Activated T-cell treated with anti-CD3 and anti-CD28 coated beads, Interleukin-2, amount 50 U/mL, for 24 hours (primary cell): Measurements from ENCODE around the gene MYOZ3.

Experiments used
- DNase-seq: peaks from one replicate; pipeline ENCODE4 v3.0.0-alpha.2; 2020
- H3K27ac Mint-ChIP-seq: 2 replicates; pipeline ENCODE4 v1.8.0; 2020; ENCODE audit warnings: mild to moderate bottlenecking, mixed read lengths
- H3K27me3 Mint-ChIP-seq: 2 replicates; pipeline ENCODE4 v1.8.0; 2020; ENCODE audit warnings: mixed read lengths
- H3K36me3 Mint-ChIP-seq: 2 replicates; pipeline ENCODE4 v1.8.0; 2020; ENCODE audit warnings: low read depth, mixed read lengths
- H3K4me1 Mint-ChIP-seq: 2 replicates; pipeline ENCODE4 v1.8.0; 2020; ENCODE audit warnings: low read depth, mixed read lengths
- H3K4me3 Mint-ChIP-seq: 2 replicates; pipeline ENCODE4 v1.8.0; 2020; ENCODE audit warnings: mild to moderate bottlenecking, moderate library complexity, mixed read lengths
- H3K9me3 Mint-ChIP-seq: 2 replicates; pipeline ENCODE4 v1.8.0; 2020; ENCODE audit warnings: mixed read lengths

The MYOZ3 gene

DNA sequence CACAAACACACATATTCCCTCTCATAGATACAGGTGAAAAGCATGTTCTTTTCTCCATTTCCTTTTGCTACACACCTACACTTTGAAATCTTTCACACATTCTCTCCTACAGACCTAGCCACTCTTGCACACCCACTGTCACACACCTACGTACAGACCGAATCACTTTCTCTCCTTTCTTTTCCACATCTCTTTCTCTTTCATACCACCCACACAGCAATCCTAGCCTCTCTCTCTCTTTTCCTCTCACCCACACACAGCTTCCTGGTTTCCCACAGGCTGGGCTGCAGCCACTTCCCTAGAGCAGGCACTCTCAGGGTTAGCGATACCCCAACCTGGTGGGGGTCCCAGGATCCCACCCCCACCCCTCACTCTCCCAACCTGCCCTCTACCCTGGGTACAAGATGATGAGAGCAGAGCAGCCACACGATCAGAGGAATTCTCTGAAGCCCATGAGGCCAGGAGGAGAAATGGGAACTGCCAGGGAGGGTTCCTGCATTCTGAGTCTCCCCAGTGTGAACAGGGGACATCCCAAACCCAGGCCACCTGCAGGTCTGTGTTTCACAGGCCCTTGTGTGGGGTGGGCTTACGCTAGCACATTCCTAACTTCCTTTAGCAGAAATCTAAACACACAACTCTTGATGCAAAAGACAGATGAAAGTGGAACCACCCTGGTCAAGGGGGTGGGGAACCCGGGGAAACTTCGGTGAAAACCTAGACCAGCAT is 37.7 kb upstream of the MYOZ3 start:
- H3K4me3 Mint-ChIP-seq: no peak overlapping the region
- peak; percentile 36 for DNase-seq
- no peaks in the 10 kb centered on the region for H3K9me3 Mint-ChIP-seq
- peaks cover 29% of the 10 kb centered on the region for H3K27me3 Mint-ChIP-seq
- peaks cover 25% of the 10 kb centered on the region for H3K4me1 Mint-ChIP-seq
- no peaks in the 10 kb centered on the region for H3K36me3 Mint-ChIP-seq
- H3K27ac Mint-ChIP-seq: no peak overlapping the region

DNA sequence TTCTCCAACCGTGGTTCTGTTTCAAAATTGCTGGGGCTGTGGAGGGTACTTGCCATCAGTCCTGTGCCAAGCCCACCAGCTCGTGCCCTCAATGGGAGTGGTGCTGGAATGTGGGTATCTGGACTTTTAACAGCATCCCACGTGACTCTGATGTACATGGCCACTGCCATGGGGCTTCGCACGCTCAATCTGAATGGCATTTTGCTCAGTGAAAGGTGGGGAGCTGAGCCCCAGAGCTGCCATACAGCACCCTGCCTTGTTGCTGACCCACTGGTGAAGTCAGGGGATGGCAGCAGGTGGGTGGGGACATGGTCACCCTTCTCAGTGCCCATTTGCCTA is 37.2 kb upstream of the MYOZ3 start:
- Mint-ChIP-seq H3K9me3 (no peaks in the 10 kb centered on the region), H3K27me3 (peaks cover 29% of the 10 kb centered on the region), H3K27ac (no peak overlapping the region), H3K4me1 (peaks cover 25% of the 10 kb centered on the region), H3K4me3 (peak overlapping the region; percentile 73), H3K36me3 (no peaks in the 10 kb centered on the region)
- peak; percentile 43 for DNase-seq

DNA sequence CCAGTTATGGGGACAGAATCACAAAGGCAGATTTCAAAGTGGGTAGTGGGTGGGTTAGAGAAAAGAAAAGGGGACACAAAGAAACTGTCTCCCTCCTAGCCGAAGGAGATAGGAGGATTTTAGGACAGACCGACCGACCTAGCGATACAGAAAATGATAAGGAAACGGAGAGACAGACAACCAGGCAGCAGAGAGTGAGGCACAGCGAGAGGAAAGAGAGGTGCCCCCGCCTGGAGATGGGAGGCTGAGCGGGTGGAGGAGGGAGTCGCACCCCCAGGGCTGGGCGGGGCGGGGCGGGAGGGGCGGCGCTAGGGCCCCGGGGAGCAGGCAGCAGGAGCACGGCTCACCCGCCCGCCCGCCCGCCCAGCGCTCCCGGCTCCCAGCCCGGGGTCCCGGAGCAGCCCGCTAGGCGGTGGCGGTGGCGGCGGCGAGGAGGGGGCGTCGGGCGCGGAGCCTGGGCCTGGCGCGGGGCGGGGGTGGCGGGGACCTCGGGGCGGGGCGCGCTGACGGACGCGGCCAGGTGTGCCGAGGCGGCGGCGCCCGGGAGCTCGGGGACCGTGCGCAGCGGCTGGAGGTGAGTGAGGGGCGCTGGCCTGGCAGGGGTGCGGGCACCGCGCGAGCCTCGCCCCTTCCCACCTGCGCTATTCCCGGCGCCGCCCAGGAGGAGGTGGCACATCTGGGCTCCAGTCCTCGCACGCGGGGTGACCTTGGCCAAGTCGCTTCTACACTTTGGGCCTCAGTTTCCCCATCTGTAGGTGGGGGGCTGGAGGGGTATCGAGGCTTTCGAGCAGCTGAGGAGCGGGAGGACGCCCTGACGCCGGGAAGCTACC is 36.5 kb upstream of the MYOZ3 start:
- Mint-ChIP-seq H3K4me1 (peaks cover 25% of the 10 kb centered on the region), H3K36me3 (no peaks in the 10 kb centered on the region), H3K9me3 (no peaks in the 10 kb centered on the region), H3K27me3 (peaks cover 29% of the 10 kb centered on the region), H3K4me3 (peak overlapping the region; percentile 73), H3K27ac (peak overlapping the region; percentile 73)
- DNase-seq: peak; percentile 52

DNA sequence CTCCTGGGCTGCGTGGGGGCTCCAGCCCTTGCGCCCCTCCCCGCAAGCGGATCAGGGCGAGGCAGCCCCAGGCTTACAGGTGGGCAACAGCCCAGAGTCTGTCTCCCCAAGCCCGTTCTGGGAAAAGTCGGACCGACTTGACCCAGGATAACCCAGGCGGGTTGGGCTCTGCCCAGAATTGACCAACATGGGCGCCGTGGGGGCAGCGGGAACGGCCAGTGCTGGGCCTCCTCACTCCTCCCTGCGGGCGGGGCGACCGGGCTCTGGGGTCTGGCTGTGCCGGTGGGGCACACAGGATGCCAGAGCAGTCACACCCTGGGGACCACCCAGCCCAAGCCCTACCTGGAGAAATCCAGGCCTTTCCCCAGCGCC is 35.9 kb upstream of the MYOZ3 start:
- H3K27me3 Mint-ChIP-seq: peaks cover 29% of the 10 kb centered on the region
- H3K4me1 Mint-ChIP-seq: peaks cover 25% of the 10 kb centered on the region
- DNase-seq: no peak
- H3K4me3 Mint-ChIP-seq: no peak overlapping the region
- H3K9me3 Mint-ChIP-seq: no peaks in the 10 kb centered on the region
- no peak overlapping the region for H3K27ac Mint-ChIP-seq
- no peaks in the 10 kb centered on the region for H3K36me3 Mint-ChIP-seq

DNA sequence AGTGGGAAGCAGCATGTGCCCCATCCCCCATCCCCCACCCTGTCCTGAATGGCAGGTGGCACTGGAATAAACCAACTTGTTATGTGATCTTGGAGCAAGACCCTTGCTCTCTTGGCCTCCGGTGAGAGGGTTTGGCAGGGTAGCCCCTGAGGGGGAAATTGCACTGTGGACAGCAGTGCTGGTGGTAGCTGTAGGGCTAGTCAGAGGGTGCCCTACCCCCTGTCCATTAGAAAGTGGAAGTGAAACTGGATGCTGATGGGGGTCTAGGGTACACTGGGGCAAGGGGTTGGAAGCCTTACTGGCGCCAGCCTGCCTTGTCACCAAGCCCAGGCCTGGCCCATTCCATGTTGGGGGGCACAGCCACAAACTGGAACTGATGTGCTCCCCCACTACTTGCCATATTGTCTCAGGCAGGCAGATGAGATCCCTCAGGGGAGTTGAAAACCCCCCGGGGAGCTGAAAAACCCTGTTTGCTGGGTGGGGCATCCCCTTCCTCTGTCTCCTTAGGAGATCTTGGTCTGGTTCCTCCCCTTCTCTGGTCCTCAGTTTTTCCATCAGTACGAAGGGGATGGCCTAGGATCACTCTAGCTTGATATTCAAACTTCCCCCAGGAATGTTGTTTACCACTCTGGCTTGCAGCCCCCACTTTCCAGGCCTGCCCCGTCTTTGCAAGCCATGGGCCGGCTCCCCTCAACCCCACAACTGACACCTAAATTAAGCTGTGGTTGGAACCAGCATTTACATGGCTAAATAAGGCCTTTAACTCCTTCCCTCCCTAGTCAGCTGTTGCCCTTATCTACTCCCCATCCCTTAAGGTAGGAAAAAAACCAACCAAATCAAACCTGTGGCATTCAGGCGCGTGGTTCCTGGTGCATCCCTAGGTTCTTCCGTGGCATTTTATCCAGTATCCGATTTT is 35.0 kb upstream of the MYOZ3 start:
- Mint-ChIP-seq H3K9me3 (no peaks in the 10 kb centered on the region), H3K27me3 (peaks cover 29% of the 10 kb centered on the region), H3K4me3 (no peak overlapping the region), H3K27ac (no peak overlapping the region), H3K36me3 (no peaks in the 10 kb centered on the region), H3K4me1 (peaks cover 25% of the 10 kb centered on the region)
- DNase-seq: no peak

DNA sequence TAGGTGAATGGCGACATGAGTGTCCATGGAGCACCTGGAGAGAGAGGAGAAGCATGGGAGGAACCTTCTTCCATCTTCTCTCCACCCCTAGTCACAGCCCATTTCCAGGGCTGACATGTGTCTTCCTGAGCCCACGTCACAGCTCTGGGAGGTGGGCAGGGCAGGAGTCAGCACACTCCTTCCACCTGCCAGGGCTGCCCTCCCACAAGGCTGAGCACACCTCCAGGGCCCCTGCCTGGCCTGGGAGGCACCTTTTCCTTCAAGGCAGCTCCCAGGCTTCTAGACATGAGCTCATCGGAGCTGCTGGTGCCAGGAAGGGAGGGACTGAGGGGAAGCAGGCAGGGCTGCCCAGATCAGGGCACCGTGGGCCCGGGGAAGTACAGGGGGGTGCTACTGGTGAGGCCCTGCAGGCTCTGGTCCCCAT is 34.2 kb upstream of the MYOZ3 start:
- no peak for DNase-seq
- Mint-ChIP-seq H3K36me3 (no peaks in the 10 kb centered on the region), H3K9me3 (no peaks in the 10 kb centered on the region), H3K4me1 (peaks cover 25% of the 10 kb centered on the region), H3K27me3 (peaks cover 29% of the 10 kb centered on the region), H3K27ac (no peak overlapping the region), H3K4me3 (no peak overlapping the region)

DNA sequence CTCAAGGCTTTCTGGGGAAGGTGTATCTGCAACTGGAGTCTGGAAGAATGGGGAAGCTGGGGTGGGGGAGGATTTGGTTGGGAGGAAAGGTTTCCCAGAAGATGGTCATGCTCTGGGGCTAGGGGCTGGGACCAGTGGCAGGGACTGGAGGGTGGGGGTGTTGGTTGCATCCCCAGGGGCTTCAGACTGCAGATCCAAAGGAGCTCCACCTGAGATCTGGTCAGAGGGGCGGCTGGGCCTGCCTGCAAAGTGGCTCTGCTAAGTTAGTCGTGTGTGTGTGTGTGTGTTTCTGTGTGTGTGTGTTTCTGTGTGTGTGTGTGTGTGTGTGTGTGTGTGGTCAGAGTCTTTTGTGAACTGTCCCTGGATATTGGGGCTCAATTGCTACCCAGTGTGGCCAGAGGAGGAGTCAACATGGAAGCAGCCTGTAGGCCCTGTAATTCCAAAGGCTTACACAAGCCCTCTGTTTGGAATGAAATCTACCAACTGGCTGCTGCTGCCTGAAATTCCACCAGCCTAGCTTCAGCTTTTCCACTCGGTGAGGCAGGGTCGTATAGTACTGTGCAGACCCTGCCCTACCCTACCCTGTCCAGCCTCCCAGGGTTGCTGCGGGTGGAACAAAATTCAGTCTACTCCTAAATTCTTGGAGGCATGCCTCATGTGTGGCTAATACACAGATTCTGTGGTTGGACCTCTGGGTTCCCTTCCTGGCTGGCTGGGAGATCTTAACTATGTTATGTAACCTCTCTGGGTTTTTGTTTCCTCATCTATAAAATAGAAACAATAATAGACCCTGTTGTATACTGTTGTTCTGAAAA is 33.1 kb upstream of the MYOZ3 start:
- Mint-ChIP-seq H3K36me3 (no peaks in the 10 kb centered on the region), H3K4me3 (no peak overlapping the region), H3K9me3 (no peaks in the 10 kb centered on the region), H3K4me1 (peaks cover 18% of the 10 kb centered on the region), H3K27ac (no peak overlapping the region), H3K27me3 (peaks cover 29% of the 10 kb centered on the region)
- DNase-seq: no peak

DNA sequence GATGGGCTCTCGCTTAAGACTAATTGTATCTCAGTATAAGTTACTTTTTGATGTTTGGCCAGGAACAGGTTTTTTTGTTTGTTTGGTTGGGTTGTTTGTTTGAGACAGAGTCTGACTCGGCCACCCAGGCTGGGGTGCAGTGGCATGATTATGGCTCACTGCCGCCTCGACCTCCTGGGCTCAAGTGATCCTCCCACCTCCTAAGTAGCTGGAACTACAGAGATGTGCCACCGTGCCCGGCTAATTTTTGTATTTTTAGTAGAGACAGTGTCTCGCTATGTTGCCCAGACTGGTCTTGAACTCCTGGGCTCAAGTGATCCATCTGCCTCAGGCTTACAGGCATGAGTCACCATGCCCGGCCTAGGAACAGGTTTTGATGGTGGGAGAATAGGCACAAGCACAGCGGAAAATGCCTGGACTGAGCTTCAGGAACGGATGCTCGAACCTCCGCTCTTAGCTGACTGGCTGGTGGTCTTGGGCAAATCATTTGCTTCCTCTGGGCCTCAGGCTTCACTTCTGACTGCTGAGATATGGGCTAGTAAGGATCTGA is 32.0 kb upstream of the MYOZ3 start:
- Mint-ChIP-seq H3K4me1 (peaks cover 7% of the 10 kb centered on the region), H3K4me3 (no peak overlapping the region), H3K9me3 (no peaks in the 10 kb centered on the region), H3K27ac (no peak overlapping the region), H3K27me3 (peaks cover 26% of the 10 kb centered on the region), H3K36me3 (no peaks in the 10 kb centered on the region)
- no peak for DNase-seq

DNA sequence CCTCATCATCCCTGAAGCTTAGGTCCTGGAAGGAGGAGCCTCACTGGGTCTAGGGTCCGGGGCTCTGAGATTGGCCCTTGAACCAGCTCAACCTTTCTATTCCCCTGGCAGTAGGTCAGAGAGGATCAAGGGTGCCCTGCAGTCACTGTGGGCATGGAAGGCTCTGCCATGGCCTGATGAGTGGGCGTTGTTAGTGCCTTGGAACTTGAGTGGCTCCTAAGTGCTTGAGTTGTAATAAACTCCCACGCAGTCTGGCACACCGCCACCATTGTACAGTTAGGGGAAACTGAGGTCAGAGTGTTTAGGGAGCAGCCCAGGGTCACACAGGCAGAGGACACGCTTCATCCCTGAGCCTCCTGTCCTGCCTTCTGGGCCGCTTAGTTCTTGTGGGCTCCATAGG is 31.0 kb upstream of the MYOZ3 start:
- H3K9me3 Mint-ChIP-seq: no peaks in the 10 kb centered on the region
- H3K27me3 Mint-ChIP-seq: peaks cover 21% of the 10 kb centered on the region
- DNase-seq: no peak
- no peak overlapping the region for H3K4me3 Mint-ChIP-seq
- no peaks in the 10 kb centered on the region for H3K36me3 Mint-ChIP-seq
- H3K4me1 Mint-ChIP-seq: peaks cover 3% of the 10 kb centered on the region
- no peak overlapping the region for H3K27ac Mint-ChIP-seq

DNA sequence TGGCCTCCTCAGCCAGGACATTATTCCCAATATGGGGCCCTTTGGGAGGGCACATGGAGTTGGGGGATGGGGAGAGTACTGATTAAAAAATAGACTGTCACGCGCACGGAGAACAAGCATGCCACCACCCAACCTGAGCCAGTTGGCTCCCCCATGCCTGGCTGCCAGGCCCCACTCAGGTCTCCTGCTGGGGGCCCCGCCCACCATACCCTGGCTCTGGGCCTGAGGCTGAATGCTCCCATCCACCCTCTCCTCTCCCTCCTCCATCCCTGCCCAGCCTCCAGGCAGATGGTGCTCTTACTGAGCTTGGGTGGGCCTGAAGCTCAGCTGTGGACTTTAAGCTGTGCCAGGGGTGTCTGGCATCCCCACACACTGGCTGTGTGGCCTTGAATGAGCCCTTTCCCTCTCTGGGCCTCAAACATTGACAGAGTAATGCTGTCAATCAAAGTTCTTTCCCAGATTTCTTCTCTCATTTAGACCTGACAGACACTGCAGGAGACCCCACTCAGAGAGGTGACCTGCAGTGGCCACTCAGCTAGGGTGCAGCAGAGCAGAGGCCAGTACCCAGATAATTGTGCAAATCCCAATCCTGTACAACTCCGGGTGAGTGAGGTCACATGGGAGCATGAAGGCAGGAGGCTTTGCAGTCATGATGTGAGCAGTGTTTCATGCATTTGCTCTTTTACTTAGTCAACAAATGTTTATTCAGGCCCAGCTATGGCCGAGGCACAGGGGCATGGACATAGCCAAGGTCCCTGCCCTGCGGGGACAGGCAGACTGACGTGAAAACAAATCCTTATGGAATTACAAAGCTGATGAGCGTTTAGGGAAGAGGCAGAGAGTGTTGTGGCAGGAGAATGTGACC is 30.4 kb upstream of the MYOZ3 start:
- Mint-ChIP-seq H3K4me3 (no peak overlapping the region), H3K27ac (no peak overlapping the region), H3K4me1 (peaks cover 3% of the 10 kb centered on the region), H3K36me3 (no peaks in the 10 kb centered on the region), H3K9me3 (no peaks in the 10 kb centered on the region), H3K27me3 (peaks cover 19% of the 10 kb centered on the region)
- no peak for DNase-seq

DNA sequence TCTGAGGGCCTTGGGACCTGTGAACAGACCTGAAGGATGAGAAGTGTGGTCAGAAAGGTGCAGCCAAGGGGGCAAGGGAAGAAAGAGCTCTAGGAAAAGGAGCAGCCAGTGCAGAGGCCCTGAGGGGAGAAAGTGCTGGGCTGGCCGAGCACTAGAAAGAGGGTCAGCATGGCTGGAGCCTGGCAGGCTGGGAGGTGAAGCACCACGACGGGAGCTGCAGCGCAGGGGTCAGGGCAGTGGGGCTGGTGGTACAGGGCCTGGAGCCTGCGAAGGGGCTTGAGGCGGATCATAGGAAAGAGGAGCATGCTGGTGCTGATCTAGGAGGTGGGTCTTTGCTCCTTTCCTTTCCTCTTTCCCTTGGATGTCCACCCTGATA is 29.7 kb upstream of the MYOZ3 start:
- Mint-ChIP-seq H3K36me3 (no peaks in the 10 kb centered on the region), H3K27ac (no peak overlapping the region), H3K9me3 (no peaks in the 10 kb centered on the region), H3K4me3 (no peak overlapping the region), H3K4me1 (peaks cover 2% of the 10 kb centered on the region), H3K27me3 (peaks cover 13% of the 10 kb centered on the region)
- DNase-seq: no peak

DNA sequence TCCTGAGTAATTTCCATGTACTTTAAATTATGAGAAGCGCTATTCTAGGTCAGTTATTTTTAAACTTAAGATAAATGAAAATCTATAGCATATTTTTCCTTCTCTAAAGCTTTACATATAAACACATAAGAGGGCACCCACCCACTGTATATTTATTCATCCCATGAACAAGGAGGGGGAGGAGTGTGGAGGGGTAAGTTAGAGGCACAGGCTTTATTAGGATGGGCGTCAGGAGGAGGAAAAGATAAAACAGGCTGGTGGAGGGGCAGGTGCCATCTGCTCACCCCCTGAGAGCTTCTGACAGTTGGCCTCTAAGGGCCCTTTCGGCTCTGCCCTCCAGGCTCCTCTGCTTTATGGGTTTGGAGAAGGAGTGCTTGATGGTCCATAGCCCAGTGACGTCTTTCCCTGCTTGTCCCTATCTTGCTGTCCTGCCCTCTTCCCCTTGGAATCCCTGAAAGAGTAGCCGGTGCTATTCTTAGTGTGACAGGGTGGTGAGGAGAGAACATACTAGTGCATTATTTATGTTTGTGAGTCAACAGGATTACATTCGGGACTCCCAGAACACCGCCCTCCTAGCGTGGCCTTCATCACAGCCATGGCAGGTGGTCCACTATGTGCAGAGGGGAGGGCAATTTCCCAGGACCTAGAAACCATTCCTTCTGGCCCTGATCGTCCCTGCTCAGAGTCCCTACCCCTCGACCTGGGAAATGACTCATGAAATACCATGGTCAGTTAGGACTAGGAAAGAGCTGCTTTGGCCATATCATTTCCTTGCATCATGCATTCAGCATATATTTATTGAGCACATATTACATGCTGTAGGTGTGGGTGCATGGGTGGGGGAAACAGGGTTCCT is 28.5 kb upstream of the MYOZ3 start:
- no peak for DNase-seq
- Mint-ChIP-seq H3K9me3 (no peaks in the 10 kb centered on the region), H3K27ac (no peak overlapping the region), H3K36me3 (no peaks in the 10 kb centered on the region), H3K4me3 (no peak overlapping the region), H3K27me3 (peaks cover 10% of the 10 kb centered on the region), H3K4me1 (no peaks in the 10 kb centered on the region)
